ENCODE measurements around the gene TMEM26.

GRCh38 chr10:61448841-61449600, 4.2 kb downstream of the TMEM26 start:
- TF ChIP-seq CTCF (IDR thresholded peaks at IDR 0.05; ENCODE audit: insufficient read depth, low read depth, low read length) = no peak
- no peak for TF ChIP-seq EZH2 (IDR thresholded peaks at IDR 0.05; ENCODE audit: insufficient read depth, low read length)
